WI38 (cell line): ENCODE measurements around the gene LRRC70.

Experiments used
- H3K4me3 ChIP-seq: 2 replicates; pipeline ENCODE4 v1.5.1; 2011; ENCODE audit warnings: low read depth, mild to moderate bottlenecking, control low read depth, low read length
- CTCF ChIP-seq: IDR thresholded peaks from 2 replicates; pipeline ENCODE4 v1.5.1; 2012; ENCODE audit warnings: low read depth, mild to moderate bottlenecking, control low read depth, low read length

LRRC70 gene

GRCh38 chr5:62605638-62606037 is 27.0 kb downstream of the LRRC70 start:
- TF ChIP-seq CTCF = no peak
- H3K4me3 ChIP-seq = no peak overlapping the region

- H3K4me3 ChIP-seq = no peak overlapping the region
- TF ChIP-seq CTCF = no peak
Measured at GRCh38 chr5:62606878-62607277, 28.3 kb downstream of the LRRC70 start.

GRCh38 chr5:62607615-62608014 is 29.0 kb downstream of the LRRC70 start:
- no peak overlapping the region for H3K4me3 ChIP-seq
- TF ChIP-seq CTCF = no peak

- TF ChIP-seq CTCF = no peak
- H3K4me3 ChIP-seq = no peak overlapping the region
Measured at GRCh38 chr5:62608529-62609511, 30.2 kb downstream of the LRRC70 start.

GRCh38 chr5:62614355-62614754 is 35.7 kb downstream of the LRRC70 start:
- no peak for TF ChIP-seq CTCF
- no peak overlapping the region for H3K4me3 ChIP-seq

- H3K4me3 ChIP-seq = no peak overlapping the region
- TF ChIP-seq CTCF = no peak
Measured at GRCh38 chr5:62616615-62617277, 38.1 kb downstream of the LRRC70 start.

GRCh38 chr5:62617943-62618342 is 39.3 kb downstream of the LRRC70 start:
- no peak overlapping the region for H3K4me3 ChIP-seq
- TF ChIP-seq CTCF = no peak
